Fibroblast of lung (primary cell): ENCODE results near the gene NHLRC2. TPM values are rescaled to one million over a fixed set of nuclear protein-coding genes. Genes with fewer than 3 reads are reported as not detected.

Experiments used
- DNase-seq, 2 donors: peaks; one replicate each; pipeline versions ENCODE4 v3.0.0 to v3.0.0-alpha.2; 2010; ENCODE audit warnings: low read depth in 2 of 2
- H2AFZ ChIP-seq: 2 replicates; pipeline ENCODE4 v1.5.1; 2012; ENCODE audit warnings: low read length, control low read depth, inconsistent platforms
- H3K27ac ChIP-seq: 2 replicates; pipeline ENCODE4 v1.5.1; 2011; ENCODE audit warnings: low read length, control low read depth; ENCODE audit not compliant: insufficient read depth
- H3K27me3 ChIP-seq: 2 replicates; pipeline ENCODE4 v1.5.1; 2011; ENCODE audit warnings: mild to moderate bottlenecking, low read length; ENCODE audit not compliant: control insufficient read depth, insufficient read depth
- H3K36me3 ChIP-seq: 2 replicates; pipeline ENCODE4 v1.5.1; 2011; ENCODE audit warnings: low read length; ENCODE audit not compliant: control insufficient read depth, insufficient read depth
- H3K4me1 ChIP-seq: 2 replicates; pipeline ENCODE4 v1.5.1; 2011; ENCODE audit warnings: low read length; ENCODE audit not compliant: control insufficient read depth, insufficient read depth; ENCODE audit errors: extremely low read depth
- H3K4me2 ChIP-seq: 2 replicates; pipeline ENCODE4 v1.5.1; 2011; ENCODE audit warnings: low read length, control low read depth; ENCODE audit not compliant: insufficient read depth; ENCODE audit errors: extremely low read depth
- H3K4me3 ChIP-seq, 4 experiments: fragments of 200-600 bp in 1 of 4; sonication (generic) in 1 of 4; replicated peaks in 1 of 4; 2 replicates each; pipeline ENCODE4 v1.5.1; 2011 to 2016; ENCODE audit warnings: low read length in 4 of 4, low read depth in 3 of 4, mild to moderate bottlenecking in 3 of 4, control low read depth in 2 of 4, inconsistent platforms in 1 of 4, mixed read lengths in 1 of 4; ENCODE audit not compliant: insufficient read depth in 1 of 4; ENCODE audit errors: control extremely low read depth in 1 of 4
- H3K79me2 ChIP-seq: 2 replicates; pipeline ENCODE4 v1.5.1; 2012; ENCODE audit warnings: mild to moderate bottlenecking, low read length, inconsistent platforms; ENCODE audit not compliant: control insufficient read depth, insufficient read depth
- H3K9ac ChIP-seq: 2 replicates; pipeline ENCODE4 v1.5.1; 2011; ENCODE audit warnings: mild to moderate bottlenecking, low read length, control low read depth; ENCODE audit not compliant: insufficient read depth
- H3K9me3 ChIP-seq: 2 replicates; pipeline ENCODE4 v1.5.1; 2012; ENCODE audit warnings: low read depth, low read length; ENCODE audit not compliant: control insufficient read depth, insufficient read depth
- H4K20me1 ChIP-seq: 2 replicates; pipeline ENCODE4 v1.5.1; 2011; ENCODE audit warnings: low read length; ENCODE audit not compliant: control insufficient read depth, insufficient read depth; ENCODE audit errors: extremely low read depth
- EZH2 ChIP-seq: IDR thresholded peaks from 2 replicates; pipeline ENCODE4 v1.5.1; 2012; ENCODE audit warnings: low read length, control low read depth, mild to moderate bottlenecking; ENCODE audit errors: missing control alignments
- polyA plus RNA-seq, 2 donors: library from polyadenylated mRNA; depleted of rRNA in 1 of 2; stranded (reverse) in 1 of 2; unstranded in 1 of 2; fragments of >200 nt; gene quantifications; 2 replicates each; pipeline ENCODE4 v1.2.1, GENCODE V29; 2011 to 2012; ENCODE audit warnings: missing spikeins in 1 of 2
- total RNA-seq: library from RNA; depleted of rRNA; stranded (reverse); fragments of >200 nt; gene quantifications from 2 replicates; pipeline ENCODE4 v1.2.1, GENCODE V29; 2014
- TF ChIP-seq, protein P1 (sequence below), 2 donors: IDR thresholded peaks in 1 of 2; conservative IDR thresholded peaks in 1 of 2; 1 replicate in 1 of 2; 2 replicates in 1 of 2; pipeline ENCODE4 v1.5.1; 2011 to 2012; ENCODE audit warnings: low read length in 2 of 2, control low read depth in 1 of 2, inconsistent platforms in 1 of 2, low read depth in 1 of 2, mild to moderate bottlenecking in 1 of 2

Gene NHLRC2
- total and polyA plus RNA-seq, 2 donors (not counting 1 experiment from before 2014, with no cell fraction given) = 10.1 to 11.9 TPM

DNA sequence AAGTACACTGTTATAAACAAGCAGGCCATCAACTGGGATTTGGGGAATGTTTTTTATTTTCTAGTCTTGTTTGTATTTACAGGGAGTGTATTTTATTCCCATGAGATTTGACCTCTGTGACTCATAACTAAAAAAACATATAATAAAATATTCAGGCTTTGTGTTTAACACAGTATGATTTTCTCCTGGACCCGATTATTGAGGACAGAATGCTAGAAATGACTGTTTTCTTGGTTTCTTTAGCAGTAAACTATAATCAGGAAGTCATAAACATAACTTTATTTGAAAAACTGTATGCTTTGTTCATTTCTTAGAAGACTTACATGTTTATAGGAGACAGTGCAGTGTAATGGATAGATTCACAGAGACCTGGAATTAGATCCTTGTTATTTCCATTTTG lies 2.1 kb downstream of the NHLRC2 start:
- H3K36me3 ChIP-seq = peaks cover 4% of the 10 kb centered on the region
- H3K79me2 ChIP-seq = peaks cover 35% of the 10 kb centered on the region
- TF ChIP-seq EZH2 = no peak
- TF ChIP-seq, protein P1, sequence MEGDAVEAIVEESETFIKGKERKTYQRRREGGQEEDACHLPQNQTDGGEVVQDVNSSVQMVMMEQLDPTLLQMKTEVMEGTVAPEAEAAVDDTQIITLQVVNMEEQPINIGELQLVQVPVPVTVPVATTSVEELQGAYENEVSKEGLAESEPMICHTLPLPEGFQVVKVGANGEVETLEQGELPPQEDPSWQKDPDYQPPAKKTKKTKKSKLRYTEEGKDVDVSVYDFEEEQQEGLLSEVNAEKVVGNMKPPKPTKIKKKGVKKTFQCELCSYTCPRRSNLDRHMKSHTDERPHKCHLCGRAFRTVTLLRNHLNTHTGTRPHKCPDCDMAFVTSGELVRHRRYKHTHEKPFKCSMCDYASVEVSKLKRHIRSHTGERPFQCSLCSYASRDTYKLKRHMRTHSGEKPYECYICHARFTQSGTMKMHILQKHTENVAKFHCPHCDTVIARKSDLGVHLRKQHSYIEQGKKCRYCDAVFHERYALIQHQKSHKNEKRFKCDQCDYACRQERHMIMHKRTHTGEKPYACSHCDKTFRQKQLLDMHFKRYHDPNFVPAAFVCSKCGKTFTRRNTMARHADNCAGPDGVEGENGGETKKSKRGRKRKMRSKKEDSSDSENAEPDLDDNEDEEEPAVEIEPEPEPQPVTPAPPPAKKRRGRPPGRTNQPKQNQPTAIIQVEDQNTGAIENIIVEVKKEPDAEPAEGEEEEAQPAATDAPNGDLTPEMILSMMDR (conservative IDR thresholded peaks at IDR 0.05 in 1 of 2, IDR thresholded peaks at IDR 0.05 in 1 of 2; ENCODE audit: low read depth in 1 of 2, low read length in 2 of 2) = no peak
- no peaks in the 10 kb centered on the region for H4K20me1 ChIP-seq
- H2AFZ ChIP-seq = no peak overlapping the region
- peaks cover 2% of the 10 kb centered on the region for H3K4me1 ChIP-seq
- DNase-seq = no peak
- H3K27me3 ChIP-seq = no peaks in the 10 kb centered on the region
- no peak overlapping the region for H3K9ac ChIP-seq
- H3K9me3 ChIP-seq = no peaks in the 10 kb centered on the region
- no peak overlapping the region for H3K27ac ChIP-seq
- H3K4me3 ChIP-seq = peak overlapping the region; percentile 76 to 93 (median 86)
- peak overlapping the region; percentile 98 for H3K4me2 ChIP-seq

DNA sequence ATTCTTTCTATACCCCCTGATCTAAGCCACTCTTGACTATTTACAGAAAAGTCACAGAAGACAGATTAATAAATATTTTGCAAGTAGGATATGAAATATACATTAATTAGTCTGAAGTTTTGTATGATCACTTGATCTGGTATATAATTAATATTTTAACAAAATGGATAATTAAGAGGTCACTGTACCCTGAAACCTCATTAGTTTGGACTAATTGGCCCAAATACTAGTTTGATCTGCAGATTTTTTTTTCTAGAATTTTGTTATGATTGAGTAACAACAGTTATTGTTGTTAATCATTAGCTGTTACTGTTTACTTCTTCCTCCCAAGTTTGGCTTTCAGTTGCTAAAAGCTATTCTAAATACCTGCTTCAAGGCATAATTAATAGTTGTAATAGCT lies 2.7 kb downstream of the NHLRC2 start:
- H3K27ac ChIP-seq = no peak overlapping the region
- H4K20me1 ChIP-seq = no peaks in the 10 kb centered on the region
- DNase-seq = no peak
- H3K4me2 ChIP-seq = peak overlapping the region; percentile 60
- H3K36me3 ChIP-seq = peaks cover 4% of the 10 kb centered on the region
- H3K9me3 ChIP-seq = no peaks in the 10 kb centered on the region
- TF ChIP-seq, protein P1 (conservative IDR thresholded peaks at IDR 0.05 in 1 of 2, IDR thresholded peaks at IDR 0.05 in 1 of 2; ENCODE audit: low read depth in 1 of 2, low read length in 2 of 2) = no peak
- no peak for TF ChIP-seq EZH2
- no peak overlapping the region for H3K9ac ChIP-seq
- H3K79me2 ChIP-seq = peaks cover 35% of the 10 kb centered on the region
- peak overlapping the region in 1 of 4 experiments; percentile 84 for H3K4me3 ChIP-seq
- H3K27me3 ChIP-seq = no peaks in the 10 kb centered on the region
- H3K4me1 ChIP-seq = peaks cover 2% of the 10 kb centered on the region
- H2AFZ ChIP-seq = no peak overlapping the region

- Histone ChIP-seq H3K79me2 (peaks cover 35% of the 10 kb centered on the region), H3K4me2 (no peak overlapping the region), H2AFZ (no peak overlapping the region), H3K4me3 (no peak overlapping the region), H3K27me3 (no peaks in the 10 kb centered on the region), H3K27ac (no peak overlapping the region), H3K9me3 (no peaks in the 10 kb centered on the region), H3K9ac (no peak overlapping the region), H4K20me1 (no peaks in the 10 kb centered on the region), H3K4me1 (peaks cover 2% of the 10 kb centered on the region), H3K36me3 (peaks cover 4% of the 10 kb centered on the region)
- peak in 1 of 2 donors; percentile 55 for DNase-seq
- no peak for TF ChIP-seq EZH2
- TF ChIP-seq, protein P1 (conservative IDR thresholded peaks at IDR 0.05 in 1 of 2, IDR thresholded peaks at IDR 0.05 in 1 of 2; ENCODE audit: low read depth in 1 of 2, low read length in 2 of 2) = no peak
Observed at GRCh38 chr10:113858541-113858940, 4.1 kb downstream of the NHLRC2 start.
